GM23338 (cell line): ENCODE data around the gene REC8. TPM values are rescaled to one million over a fixed set of nuclear protein-coding genes. Genes with fewer than 3 reads are reported as not detected.

Experiments
- ATAC-seq: fragments of 200-7000 bp; cut with Tn5 transposase; 3 replicates; pipeline ENCODE4 v1.9.1; 2020
- DNase-seq: peaks from one replicate; pipeline ENCODE4 v3.0.0-alpha.2; 2015; ENCODE audit warnings: low spot score
- H2AFZ ChIP-seq: fragments of 200-600 bp; sonication (generic); 2 replicates; pipeline ENCODE4 v1.8.0; 2016; ENCODE audit warnings: antibody characterized with exemption, mild to moderate bottlenecking, moderate library complexity
- H3F3A ChIP-seq: fragments of 200-600 bp; sonication (generic); replicated peaks from 2 replicates; pipeline ENCODE4 v1.8.0; 2017; ENCODE audit warnings: antibody characterized with exemption, mixed run types, low read depth
- H3K27ac ChIP-seq: fragments of 200-600 bp; sonication (generic); 2 replicates; pipeline ENCODE4 v1.6.1; 2016; ENCODE audit warnings: low read depth
- H3K27me3 ChIP-seq: fragments of 200-600 bp; sonication (generic); 2 replicates; pipeline ENCODE4 v1.8.0; 2016; ENCODE audit warnings: mild to moderate bottlenecking, mixed run types, moderate library complexity; ENCODE audit not compliant: insufficient read depth
- H3K36me3 ChIP-seq: fragments of 200-600 bp; sonication (generic); 2 replicates; pipeline ENCODE4 v1.8.0; 2016; ENCODE audit warnings: mild to moderate bottlenecking; ENCODE audit not compliant: insufficient read depth
- H3K4me1 ChIP-seq: fragments of 200-600 bp; sonication (generic); 2 replicates; pipeline ENCODE4 v1.8.0; 2016; ENCODE audit warnings: mild to moderate bottlenecking, moderate library complexity; ENCODE audit not compliant: insufficient read depth
- H3K4me2 ChIP-seq: fragments of 200-600 bp; sonication (generic); 2 replicates; pipeline ENCODE4 v1.7.1; 2017; ENCODE audit warnings: mixed run types
- H3K4me3 ChIP-seq: fragments of 200-600 bp; sonication (generic); 2 replicates; pipeline ENCODE4 v1.6.1; 2016; ENCODE audit warnings: mixed run types
- H3K79me2 ChIP-seq: fragments of 200-600 bp; sonication (generic); replicated peaks from 2 replicates; pipeline ENCODE4 v1.8.0; 2017; ENCODE audit warnings: mild to moderate bottlenecking; ENCODE audit not compliant: insufficient read depth
- H3K9me2 ChIP-seq: fragments of 200-600 bp; sonication (generic); 2 replicates; pipeline ENCODE4 v1.8.0; 2017; ENCODE audit not compliant: insufficient read depth
- H4K20me1 ChIP-seq: fragments of 200-600 bp; sonication (generic); replicated peaks from 2 replicates; pipeline ENCODE4 v1.8.0; 2017; ENCODE audit warnings: mild to moderate bottlenecking; ENCODE audit not compliant: insufficient read depth
- H3K27ac Mint-ChIP-seq: 2 replicates; pipeline ENCODE4 v1.8.0; 2020; ENCODE audit warnings: inconsistent platforms, mild to moderate bottlenecking, moderate library complexity, mixed read lengths
- H3K27me3 Mint-ChIP-seq: 3 replicates; pipeline ENCODE4 v1.8.0; 2022; ENCODE audit warnings: low read depth, mild to moderate bottlenecking, moderate library complexity, mixed read lengths, inconsistent platforms; ENCODE audit not compliant: insufficient read depth, poor library complexity
- H3K36me3 Mint-ChIP-seq: 3 replicates; pipeline ENCODE4 v1.8.0; 2021; ENCODE audit warnings: low read depth, mild to moderate bottlenecking, inconsistent platforms, moderate library complexity, mixed read lengths
- H3K4me1 Mint-ChIP-seq: 3 replicates; pipeline ENCODE4 v1.8.0; 2020; ENCODE audit warnings: mild to moderate bottlenecking, inconsistent platforms, mixed read lengths
- H3K4me3 Mint-ChIP-seq: 3 replicates; pipeline ENCODE4 v1.8.0; 2021; ENCODE audit warnings: moderate library complexity, mild to moderate bottlenecking, inconsistent platforms, mixed read lengths
- H3K9me3 Mint-ChIP-seq: 3 replicates; pipeline ENCODE4 v1.8.0; 2020; ENCODE audit warnings: moderate library complexity, mild to moderate bottlenecking, inconsistent platforms, mixed read lengths
- CREB1 ChIP-seq: fragments of 250-450 bp; sonication (Bioruptor Pico); IDR thresholded peaks from 2 replicates; pipeline ENCODE4 v1.5.0; 2020; ENCODE audit warnings: low read depth, mild to moderate bottlenecking, moderate library complexity
- CTCF ChIP-seq, 2 experiments: fragments of 200-600 bp in 1 of 2; sonication (generic) in 1 of 2; conservative IDR thresholded peaks; 2 replicates each; pipeline versions ENCODE4 v1.5.1 to v1.6.1; 2016 to 2017; ENCODE audit warnings: antibody characterized with exemption in 2 of 2, low read depth in 2 of 2, mild to moderate bottlenecking in 2 of 2, moderate library complexity in 1 of 2
- ETS1 ChIP-seq: IDR thresholded peaks from 2 replicates; pipeline ENCODE4 v1.6.1; 2016; ENCODE audit warnings: antibody characterized with exemption
- EZH2 ChIP-seq: fragments of 200-600 bp; sonication (generic); IDR thresholded peaks from one replicate; pipeline ENCODE4 v1.8.0; 2017; ENCODE audit warnings: antibody characterized with exemption, mild to moderate bottlenecking, low read depth; ENCODE audit not compliant: unreplicated experiment
- EZH2phosphoT487 ChIP-seq: fragments of 200-600 bp; sonication (generic); IDR thresholded peaks from one replicate; pipeline ENCODE4 v1.8.1; 2018; ENCODE audit warnings: antibody characterized with exemption; ENCODE audit not compliant: unreplicated experiment
- JUNB ChIP-seq: IDR thresholded peaks from one replicate; pipeline ENCODE4 v1.6.1; 2016; ENCODE audit warnings: antibody characterized with exemption; ENCODE audit not compliant: unreplicated experiment
- POLR2AphosphoS5 ChIP-seq: IDR thresholded peaks from 2 replicates; pipeline ENCODE4 v1.6.1; 2016; ENCODE audit warnings: antibody characterized with exemption, low read depth
- STAT1 ChIP-seq: IDR thresholded peaks from one replicate; pipeline ENCODE4 v1.6.1; 2016; ENCODE audit warnings: antibody characterized with exemption; ENCODE audit not compliant: unreplicated experiment
- ZNF331 ChIP-seq: fragments of 250-450 bp; sonication (Bioruptor Pico); IDR thresholded peaks from 2 replicates; pipeline ENCODE4 v1.5.0; 2020; ENCODE audit warnings: low read depth, mild to moderate bottlenecking, moderate library complexity
- ZNF462 ChIP-seq: fragments of 250-450 bp; sonication (Bioruptor Pico); IDR thresholded peaks from 2 replicates; pipeline ENCODE4 v1.5.0; 2020; ENCODE audit warnings: mild to moderate bottlenecking, moderate library complexity
- polyA plus RNA-seq: library from polyadenylated mRNA; unstranded; fragments of >200 nt; fragmentation: Nextera tagmentation; extraction: Ambion mirVana; gene quantifications from 2 replicates; pipeline ENCODE4 v1.2.1, GENCODE V29; 2016
- total RNA-seq: library from RNA; depleted of rRNA; stranded (reverse); fragments of >200 nt; shearing (Covaris generic); gene quantifications from 2 replicates; pipeline ENCODE4 v1.2.3, GENCODE V29; 2014

Gene REC8
- total and polyA plus RNA-seq, 2 experiments from 2014 or later = 25.7 to 36.8 TPM

GRCh38 chr14:24207104-24207551 lies 35.2 kb downstream of the REC8 start:
- Histone ChIP-seq H3K4me1 (peaks cover 10% of the 10 kb centered on the region), H3F3A (no peaks in the 10 kb centered on the region; the same call in 1 of the 2 replicates), H3K9me2 (no peaks in the 10 kb centered on the region), H3K27ac (no peak overlapping the region), H3K27me3 (no peaks in the 10 kb centered on the region), H3K79me2 (no peaks in the 10 kb centered on the region; the same call in 1 of the 2 replicates), H3K4me3 (no peak overlapping the region), H2AFZ (no peak overlapping the region), H3K36me3 (peaks cover 6% of the 10 kb centered on the region), H3K4me2 (no peak overlapping the region), H4K20me1 (no peaks in the 10 kb centered on the region; the same call in 1 of the 2 replicates)
- no peak overlapping the region for H3K27ac Mint-ChIP-seq
- no peak for ATAC-seq
- H3K36me3 Mint-ChIP-seq = peaks cover 81% of the 10 kb centered on the region
- peaks cover 5% of the 10 kb centered on the region for H3K27me3 Mint-ChIP-seq
- peaks cover 6% of the 10 kb centered on the region for H3K9me3 Mint-ChIP-seq
- DNase-seq = no peak
- H3K4me1 Mint-ChIP-seq = peaks cover 18% of the 10 kb centered on the region
- H3K4me3 Mint-ChIP-seq = no peak overlapping the region; the same call in 2 of the 3 replicates
- TF ChIP-seq CTCF (conservative IDR thresholded peaks at IDR 0.05; ENCODE audit: low read depth in 2 of 2) = no peak

- Mint-ChIP-seq H3K36me3 (peaks cover 77% of the 10 kb centered on the region), H3K27ac (no peak overlapping the region), H3K27me3 (peaks cover 8% of the 10 kb centered on the region), H3K4me1 (peaks cover 15% of the 10 kb centered on the region), H3K9me3 (peaks cover 3% of the 10 kb centered on the region; the same call in 2 of the 3 replicates), H3K4me3 (no peak overlapping the region)
- no peak for DNase-seq
- Histone ChIP-seq H3K9me2 (no peaks in the 10 kb centered on the region), H3K27ac (no peak overlapping the region), H2AFZ (no peak overlapping the region), H3K27me3 (no peaks in the 10 kb centered on the region), H4K20me1 (no peaks in the 10 kb centered on the region; the same call in 1 of the 2 replicates), H3K4me2 (no peak overlapping the region), H3K36me3 (peaks cover 6% of the 10 kb centered on the region), H3K4me1 (peaks cover 15% of the 10 kb centered on the region), H3K79me2 (no peaks in the 10 kb centered on the region; the same call in 1 of the 2 replicates), H3K4me3 (no peak overlapping the region), H3F3A (no peaks in the 10 kb centered on the region; the same call in 1 of the 2 replicates)
- ATAC-seq = no peak
- TF ChIP-seq ETS1 = no peak
- no peak for TF ChIP-seq CREB1 (CRISPR knock-in tag)
- TF ChIP-seq EZH2 = no peak
- TF ChIP-seq POLR2AphosphoS5 = no peak
- no peak for TF ChIP-seq ZNF331 (CRISPR knock-in tag)
- TF ChIP-seq JUNB = no peak
- no peak for TF ChIP-seq EZH2phosphoT487
- no peak for TF ChIP-seq ZNF462 (CRISPR knock-in tag)
- no peak for TF ChIP-seq STAT1
These were observed 35.7 kb downstream of the REC8 start for GRCh38 chr14:24207625-24208024.
